GM21423 (cell line): ENCODE measurements around the gene RRH.

ENCODE experiments used
- ATAC-seq: cut with Tn5 transposase; IDR thresholded peaks from one replicate; pipeline ENCODE4 v1.9.1; 2021; ENCODE audit warnings: mild to moderate bottlenecking, moderate library complexity; ENCODE audit not compliant: unreplicated experiment

RRH gene

DNA sequence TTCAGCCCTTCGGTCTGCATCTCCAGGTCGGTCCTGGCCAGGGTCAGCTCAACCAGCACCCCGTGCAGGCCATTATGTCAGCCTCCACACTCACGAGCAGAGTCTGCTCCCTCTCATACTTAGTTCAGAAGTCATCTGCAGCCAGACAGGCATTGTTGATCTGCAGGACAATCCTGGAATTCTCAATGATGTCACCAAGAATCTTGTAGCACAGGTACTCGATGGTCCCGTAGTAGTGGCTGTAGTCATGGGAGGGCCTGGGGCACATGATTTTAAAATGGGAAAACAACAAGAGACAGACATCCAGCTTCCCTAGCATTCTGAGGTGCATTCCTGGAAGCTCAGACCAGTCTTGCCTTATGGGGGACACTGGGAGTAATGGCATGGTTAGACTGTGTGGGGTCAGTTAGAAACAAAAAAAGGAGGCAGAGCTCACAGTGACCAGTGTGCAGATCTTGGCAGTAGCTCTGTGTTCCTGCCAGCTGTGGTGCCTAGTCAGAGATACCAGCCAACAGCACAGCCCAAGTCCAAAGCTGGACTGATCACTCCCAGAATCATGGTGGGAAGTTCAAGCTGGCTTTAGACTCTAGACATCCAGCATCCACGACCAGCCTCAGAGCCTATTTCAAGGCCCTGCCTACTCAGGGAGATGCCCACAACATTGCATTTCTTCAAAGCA, 52.0 kb downstream of the RRH start:
- ATAC-seq = no peak

DNA sequence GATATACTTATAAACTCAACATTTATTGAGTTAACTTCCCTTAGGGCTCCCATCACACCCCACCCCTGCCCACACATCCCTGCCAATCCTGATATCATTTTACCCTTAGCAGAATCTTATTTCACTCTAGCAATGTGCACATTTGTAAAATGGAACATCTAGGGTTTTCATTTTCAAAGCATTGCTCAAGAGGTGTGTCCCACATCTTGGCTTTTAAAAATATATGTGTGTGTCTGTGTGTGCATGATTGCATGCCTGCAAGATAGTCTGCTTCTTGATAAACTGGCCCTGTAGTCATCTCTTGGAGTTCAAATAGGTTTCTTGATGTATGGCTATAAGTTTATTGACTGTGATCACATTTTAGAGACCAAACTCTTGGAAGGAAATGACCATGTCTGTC, 58.5 kb downstream of the RRH start:
- ATAC-seq = no peak

DNA sequence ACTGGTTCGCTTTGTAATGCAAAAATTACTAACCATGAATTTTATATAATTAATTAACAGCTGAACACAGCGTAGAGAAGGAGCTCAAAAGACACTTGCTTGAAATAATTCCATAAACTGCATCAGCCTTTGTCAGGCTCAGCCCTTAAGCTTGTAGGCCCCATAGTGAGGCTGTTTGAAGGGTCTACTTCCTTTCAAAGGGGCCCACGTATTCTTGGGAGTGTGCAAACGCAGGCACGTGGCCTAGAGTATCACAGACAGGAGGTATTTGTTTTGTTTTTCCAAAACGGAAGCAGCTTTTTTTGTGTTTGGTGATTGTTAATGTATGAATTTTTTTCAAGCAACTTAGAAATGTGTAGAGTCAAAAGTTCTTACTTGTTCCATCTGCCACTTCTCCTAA, 59.3 kb downstream of the RRH start:
- ATAC-seq = no peak

DNA sequence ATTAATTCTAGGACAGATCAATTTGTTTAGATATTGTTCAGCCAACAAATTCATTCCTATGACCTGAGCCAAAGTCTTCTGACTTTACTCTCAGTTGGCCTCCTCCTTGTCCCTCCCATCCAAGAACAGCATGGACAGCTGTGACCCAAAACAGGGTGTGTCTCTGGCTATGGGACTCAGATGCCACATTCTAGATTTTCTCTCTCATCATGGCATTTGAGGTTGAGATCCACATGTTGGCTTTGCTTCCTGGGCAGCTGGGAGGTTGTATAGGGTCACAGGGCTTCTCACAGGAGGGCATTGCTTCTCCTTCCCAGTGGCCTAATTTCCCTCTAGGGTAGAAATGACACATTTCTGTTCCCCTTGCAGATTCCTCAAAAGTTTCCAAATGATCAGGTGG, 62.3 kb downstream of the RRH start:
- ATAC-seq = no peak
